Activated gamma-delta T cell (primary cell): ENCODE measurements around the gene SLC6A8.
"Not testable (repeated sequence)": the region's sequence is repeated elsewhere in the genome, so short reads cannot be mapped to it uniquely, and the experiment has no call there.

Experiments
- DNase-seq: peaks from one replicate; lab custom pipeline; 2025; lab: John Stamatoyannopoulos, UW

The SLC6A8 gene

GRCh38 chrX:153671589-153672530 is 15.9 kb upstream of the SLC6A8 start:
- no peak for DNase-seq

GRCh38 chrX:153672531-153673427 is 14.9 kb upstream of the SLC6A8 start:
- no peak for DNase-seq

GRCh38 chrX:153673428-153674218 is 14.1 kb upstream of the SLC6A8 start, which contains the start of gene PNCK:
PNCK (minus strand) TSS chrX:153673813; CDS start chrX:153673076, 737 bp downstream.
- DNase-seq: no peak

GRCh38 chrX:153674219-153674851 is 13.4 kb upstream of the SLC6A8 start:
- DNase-seq: no peak

- no peak for DNase-seq
These were observed 6.6 kb upstream of the SLC6A8 start for GRCh38 chrX:153681175-153681574.

GRCh38 chrX:153683486-153683885 is 4.2 kb upstream of the SLC6A8 start:
- not testable (repeated sequence) for DNase-seq

GRCh38 chrX:153684467-153685155 is 3.1 kb upstream of the SLC6A8 start:
- no peak for DNase-seq

GRCh38 chrX:153685156-153685536 is 2.6 kb upstream of the SLC6A8 start:
- DNase-seq: no peak

- no peak for DNase-seq
These were observed 1.7 kb upstream of the SLC6A8 start for GRCh38 chrX:153685751-153686696.

GRCh38 chrX:153686711-153687110 is 1.0 kb upstream of the SLC6A8 start:
- DNase-seq: no peak

- DNase-seq: no peak
These were observed 345 bp downstream of the SLC6A8 start for GRCh38 chrX:153688071-153688470.

GRCh38 chrX:153688506-153688905 is 780 bp downstream of the SLC6A8 start:
- DNase-seq: no peak

- DNase-seq: no peak
These were observed 1.3 kb downstream of the SLC6A8 start for GRCh38 chrX:153688911-153689590.

GRCh38 chrX:153689654-153690465 is 2.1 kb downstream of the SLC6A8 start:
- DNase-seq: no peak

- no peak for DNase-seq
These were observed 2.7 kb downstream of the SLC6A8 start for GRCh38 chrX:153690466-153690865.

- DNase-seq: not testable (repeated sequence)
These were observed 3.5 kb downstream of the SLC6A8 start for GRCh38 chrX:153691032-153691827.

- DNase-seq: no peak
These were observed 4.3 kb downstream of the SLC6A8 start for GRCh38 chrX:153692003-153692402.
